NB4 (cell line): ENCODE data around the gene GAL3ST1.
"Not testable (repeated sequence)": the region's sequence is repeated elsewhere in the genome, so short reads cannot be mapped to it uniquely, and the experiment has no call there.

Source experiments
- DNase-seq: peaks from one replicate; pipeline ENCODE4 v3.0.0; 2010; ENCODE audit warnings: low read depth
- H3K4me3 ChIP-seq: one replicate; pipeline ENCODE4 v1.5.1; 2011; ENCODE audit warnings: mild to moderate bottlenecking, low read depth, low read length, moderate library complexity
- MAX ChIP-seq: IDR thresholded peaks from 2 replicates; pipeline ENCODE4 v1.6.1; 2011; ENCODE audit warnings: low read depth, low read length
- MYC ChIP-seq: IDR thresholded peaks from 2 replicates; pipeline ENCODE4 v1.6.1; 2011; ENCODE audit warnings: low read depth, low read length
- POLR2A ChIP-seq: IDR thresholded peaks from 2 replicates; pipeline ENCODE4 v1.6.1; 2011; ENCODE audit warnings: mild to moderate bottlenecking; ENCODE audit not compliant: insufficient read length; ENCODE audit errors: extremely low read depth
- TF ChIP-seq, protein P1 (sequence below): IDR thresholded peaks from one replicate; pipeline ENCODE4 v1.5.1; 2012; ENCODE audit warnings: low read depth, low read length

The GAL3ST1 gene

GRCh38 chr22:30573594-30574094, 821 bp downstream of the GAL3ST1 start:
- no peak overlapping the region for H3K4me3 ChIP-seq
- TF ChIP-seq MYC (no peak), POLR2A (no peak), MAX (no peak)
- TF ChIP-seq, protein P1, sequence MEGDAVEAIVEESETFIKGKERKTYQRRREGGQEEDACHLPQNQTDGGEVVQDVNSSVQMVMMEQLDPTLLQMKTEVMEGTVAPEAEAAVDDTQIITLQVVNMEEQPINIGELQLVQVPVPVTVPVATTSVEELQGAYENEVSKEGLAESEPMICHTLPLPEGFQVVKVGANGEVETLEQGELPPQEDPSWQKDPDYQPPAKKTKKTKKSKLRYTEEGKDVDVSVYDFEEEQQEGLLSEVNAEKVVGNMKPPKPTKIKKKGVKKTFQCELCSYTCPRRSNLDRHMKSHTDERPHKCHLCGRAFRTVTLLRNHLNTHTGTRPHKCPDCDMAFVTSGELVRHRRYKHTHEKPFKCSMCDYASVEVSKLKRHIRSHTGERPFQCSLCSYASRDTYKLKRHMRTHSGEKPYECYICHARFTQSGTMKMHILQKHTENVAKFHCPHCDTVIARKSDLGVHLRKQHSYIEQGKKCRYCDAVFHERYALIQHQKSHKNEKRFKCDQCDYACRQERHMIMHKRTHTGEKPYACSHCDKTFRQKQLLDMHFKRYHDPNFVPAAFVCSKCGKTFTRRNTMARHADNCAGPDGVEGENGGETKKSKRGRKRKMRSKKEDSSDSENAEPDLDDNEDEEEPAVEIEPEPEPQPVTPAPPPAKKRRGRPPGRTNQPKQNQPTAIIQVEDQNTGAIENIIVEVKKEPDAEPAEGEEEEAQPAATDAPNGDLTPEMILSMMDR = no peak
- no peak for DNase-seq

DNA sequence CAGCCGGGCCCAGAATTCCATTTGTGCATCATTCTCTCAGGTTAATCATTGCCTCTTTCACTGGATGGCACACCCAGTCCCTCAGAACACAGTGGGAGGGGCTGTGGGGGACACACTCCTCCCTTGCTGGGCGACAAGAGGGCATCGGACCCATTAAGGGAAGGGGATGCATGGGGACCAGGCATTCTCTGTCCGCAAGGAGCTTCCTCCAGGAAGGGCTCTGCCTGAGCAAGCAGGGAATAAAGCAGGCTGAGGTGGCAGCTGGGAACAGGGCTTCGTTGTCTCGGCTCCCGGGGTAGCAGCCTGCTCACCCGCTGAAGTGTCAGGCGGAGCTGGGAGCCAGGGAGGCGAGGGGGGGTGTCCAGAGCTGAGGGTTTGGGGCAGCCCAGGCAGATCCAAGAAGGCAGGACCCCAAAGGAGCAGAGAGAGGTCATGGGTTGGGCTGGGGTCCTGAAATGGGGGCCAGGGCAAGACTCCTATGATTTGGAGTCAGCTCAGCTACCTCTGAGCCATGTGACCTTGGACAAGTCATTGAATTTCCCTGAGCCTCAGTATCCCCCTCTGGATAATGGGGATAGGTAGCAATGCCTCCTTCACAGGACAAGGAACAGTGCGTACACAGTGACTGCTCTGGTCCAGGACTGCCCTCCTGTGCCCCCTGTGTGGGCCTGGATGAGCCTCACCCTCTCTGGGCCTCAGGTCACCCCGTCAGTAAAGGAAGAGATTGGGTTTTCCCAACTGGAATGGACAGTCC, 1.4 kb downstream of the GAL3ST1 start:
- TF ChIP-seq MAX = no peak
- TF ChIP-seq POLR2A = no peak
- TF ChIP-seq MYC = no peak
- TF ChIP-seq, protein P1 = no peak
- DNase-seq = no peak
- H3K4me3 ChIP-seq = no peak overlapping the region

DNA sequence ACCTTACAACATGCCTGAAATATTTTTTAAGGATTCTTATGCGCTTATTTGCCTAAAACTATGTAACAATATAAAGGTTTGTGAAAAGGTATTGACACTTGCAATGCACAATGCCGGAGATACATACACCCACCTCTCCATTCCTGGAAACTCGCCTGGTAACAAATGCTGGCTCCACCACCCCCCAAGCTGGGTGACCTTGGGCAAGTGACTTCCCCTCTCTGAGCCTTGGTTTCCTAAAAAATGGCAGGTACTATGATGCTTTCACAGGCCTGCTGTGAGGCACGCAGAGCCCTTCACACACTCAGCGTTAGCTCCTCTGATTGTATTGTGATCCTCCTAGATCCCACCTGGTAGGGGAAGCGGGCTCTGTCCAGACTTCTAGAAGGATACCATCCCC, 2.3 kb downstream of the GAL3ST1 start:
- no peak for TF ChIP-seq POLR2A
- TF ChIP-seq MAX = no peak
- TF ChIP-seq, protein P1 = no peak
- no peak for TF ChIP-seq MYC
- H3K4me3 ChIP-seq = no peak overlapping the region
- DNase-seq = no peak

DNA sequence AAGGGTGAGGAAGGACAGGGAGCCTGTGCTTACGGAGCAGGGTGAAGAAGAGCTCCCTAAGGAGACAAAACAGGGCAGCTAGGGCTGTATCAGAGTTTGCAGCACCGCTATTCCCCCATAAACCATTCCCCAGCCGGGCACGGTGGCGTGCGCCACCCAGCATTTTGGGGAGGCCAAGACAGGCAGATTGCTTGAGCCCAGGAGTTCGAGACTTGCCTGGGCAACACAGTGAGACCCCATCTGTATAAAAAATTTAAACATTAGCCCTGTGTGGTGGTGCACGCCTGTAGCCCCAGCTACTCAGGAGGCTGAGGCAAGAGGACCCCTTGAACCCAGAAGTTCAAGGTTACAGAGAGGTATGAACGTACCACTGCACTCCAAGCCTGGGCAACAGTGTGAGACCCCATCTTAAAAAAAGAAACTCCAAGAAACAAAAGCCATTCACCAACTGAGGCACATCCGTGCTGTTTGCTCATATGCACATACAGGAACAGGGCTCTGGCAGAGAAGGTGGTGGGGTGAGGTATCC, 4.7 kb downstream of the GAL3ST1 start:
- H3K4me3 ChIP-seq = no peak overlapping the region
- no peak for DNase-seq
- TF ChIP-seq MYC = no peak
- no peak for TF ChIP-seq POLR2A
- TF ChIP-seq, protein P1 = no peak
- TF ChIP-seq MAX = no peak

DNA sequence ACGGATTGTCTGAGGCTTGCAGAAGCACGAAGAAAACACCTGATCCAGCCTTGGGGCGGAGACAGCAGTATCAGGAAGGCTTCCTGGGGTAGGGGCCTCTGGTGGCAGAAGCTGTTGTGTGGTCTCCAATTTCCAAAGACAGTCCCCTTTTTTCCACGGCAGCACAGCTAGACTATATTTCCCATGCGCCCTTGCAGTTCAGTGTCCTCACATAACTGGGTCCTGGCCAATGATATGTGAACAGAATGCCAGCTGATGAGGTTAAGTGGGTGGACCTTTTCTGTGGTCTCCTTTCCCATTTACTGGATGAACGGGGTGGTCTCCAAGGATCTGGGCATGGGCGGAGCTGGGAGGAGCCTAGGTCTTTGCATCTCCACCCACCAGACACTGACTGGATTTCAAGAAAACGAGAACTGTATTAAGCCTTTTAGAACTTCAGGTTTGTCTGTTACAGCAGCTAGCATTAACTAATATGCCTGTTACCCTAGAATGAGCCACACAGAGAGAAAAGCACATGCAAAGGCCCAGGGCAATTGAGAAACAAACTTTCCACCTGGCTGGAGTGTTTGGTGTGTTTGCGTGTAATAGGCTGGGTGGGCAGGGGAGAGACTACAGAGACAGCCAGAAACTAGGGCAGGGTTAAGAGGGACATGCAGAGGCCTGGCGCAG, 6.2 kb downstream of the GAL3ST1 start:
- no peak for DNase-seq
- no peak overlapping the region for H3K4me3 ChIP-seq
- TF ChIP-seq MYC (no peak), POLR2A (no peak), MAX (no peak)
- TF ChIP-seq, protein P1 = no peak

- H3K4me3 ChIP-seq, DNase-seq: not testable (repeated sequence)
Measured at GRCh38 chr22:30567277-30567676, 7.2 kb downstream of the GAL3ST1 start.
